Measurements from ENCODE around the gene ZSCAN31. TPM values are rescaled to one million over a fixed set of nuclear protein-coding genes. Genes with fewer than 3 reads are reported as not detected.
A peak's percentile ranks its signal among the peaks of the same experiment; 100 is the strongest.

The ZSCAN31 gene
- total and polyA plus RNA-seq, 9 of the 15 experiments (the other 6 are each of a cell fraction or from before 2014, with no cell fraction given): 3.9 to 12.1 (median 7.0) TPM

DNA sequence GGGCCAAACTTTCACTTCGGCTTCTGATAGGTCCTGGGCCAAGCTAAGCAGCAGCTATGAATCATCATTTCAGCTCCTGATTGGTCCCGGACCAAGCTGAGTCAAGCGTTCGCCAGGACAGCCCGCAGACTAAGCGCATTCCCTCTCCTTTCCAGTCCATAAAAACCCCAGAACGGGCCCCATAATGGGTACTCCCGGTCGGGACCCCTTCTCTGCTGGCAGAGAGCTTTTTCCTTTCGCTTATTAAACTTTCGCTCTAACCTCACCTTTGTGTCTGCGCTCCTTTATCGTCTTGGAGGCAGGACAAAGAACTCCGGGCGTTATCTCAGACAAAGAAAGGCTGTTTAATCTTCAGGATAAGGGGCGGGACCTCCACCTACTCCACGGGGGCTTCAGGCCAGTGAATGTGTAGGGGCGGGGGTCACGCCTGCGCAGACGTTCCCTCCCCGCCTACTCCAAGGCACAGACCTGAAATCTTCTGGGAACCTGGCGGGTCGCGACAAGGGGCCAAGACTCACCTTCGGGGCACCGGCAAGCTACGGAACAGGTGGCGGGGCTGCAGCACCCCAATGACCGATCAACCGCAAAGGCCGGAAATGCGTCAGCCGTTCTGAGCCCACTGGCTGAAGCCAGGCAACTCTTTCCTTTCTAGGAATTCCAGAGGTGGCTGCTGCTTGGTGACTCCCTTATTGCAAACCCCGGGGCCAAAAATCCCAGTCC is at the start of gene ZSCAN31 (continued):
- TF ChIP-seq ARID4B (CRISPR knock-in tag; IDR thresholded peaks at IDR 0.05) (peak; percentile 78; the same call in 1 of the 2 replicates), NRF1 (conservative IDR thresholded peaks at IDR 0.05 in 1 of 2, IDR thresholded peaks at IDR 0.05 in 1 of 2) (peak; percentile 94 to 95), ZBTB7A (IDR thresholded peaks at IDR 0.05; ENCODE audit: borderline replicate concordance, control insufficient read depth, low read depth, low read length) (peak; percentile 94; the same call in 1 of the 2 replicates), ZNF717 (CRISPR knock-in tag; IDR thresholded peaks at IDR 0.05) (peak; percentile 67; the same call in 1 of the 2 replicates), TAF9B (IDR thresholded peaks at IDR 0.05; ENCODE audit: partially characterized antibody) (peak; percentile 82), MITF (IDR thresholded peaks at IDR 0.05) (0 out of 2 replicates have a peak, but pooled peaks have one; percentile 3), CCNT2 (IDR thresholded peaks at IDR 0.05; ENCODE audit: borderline replicate concordance, extremely low read depth, insufficient read length, low read depth, low read length) (peak; percentile 73), ZNF445 (CRISPR knock-in tag; IDR thresholded peaks at IDR 0.05; ENCODE audit: low read depth) (peak; percentile 56; the same call in 1 of the 2 replicates), ASH1L (IDR thresholded peaks at IDR 0.05; ENCODE audit: borderline replicate concordance, low read depth, partially characterized antibody) (peak; percentile 77), ZFP36 (IDR thresholded peaks at IDR 0.05; ENCODE audit: low read depth, low read length, partially characterized antibody) (no peak)
- TF ChIP-seq, protein P1, sequence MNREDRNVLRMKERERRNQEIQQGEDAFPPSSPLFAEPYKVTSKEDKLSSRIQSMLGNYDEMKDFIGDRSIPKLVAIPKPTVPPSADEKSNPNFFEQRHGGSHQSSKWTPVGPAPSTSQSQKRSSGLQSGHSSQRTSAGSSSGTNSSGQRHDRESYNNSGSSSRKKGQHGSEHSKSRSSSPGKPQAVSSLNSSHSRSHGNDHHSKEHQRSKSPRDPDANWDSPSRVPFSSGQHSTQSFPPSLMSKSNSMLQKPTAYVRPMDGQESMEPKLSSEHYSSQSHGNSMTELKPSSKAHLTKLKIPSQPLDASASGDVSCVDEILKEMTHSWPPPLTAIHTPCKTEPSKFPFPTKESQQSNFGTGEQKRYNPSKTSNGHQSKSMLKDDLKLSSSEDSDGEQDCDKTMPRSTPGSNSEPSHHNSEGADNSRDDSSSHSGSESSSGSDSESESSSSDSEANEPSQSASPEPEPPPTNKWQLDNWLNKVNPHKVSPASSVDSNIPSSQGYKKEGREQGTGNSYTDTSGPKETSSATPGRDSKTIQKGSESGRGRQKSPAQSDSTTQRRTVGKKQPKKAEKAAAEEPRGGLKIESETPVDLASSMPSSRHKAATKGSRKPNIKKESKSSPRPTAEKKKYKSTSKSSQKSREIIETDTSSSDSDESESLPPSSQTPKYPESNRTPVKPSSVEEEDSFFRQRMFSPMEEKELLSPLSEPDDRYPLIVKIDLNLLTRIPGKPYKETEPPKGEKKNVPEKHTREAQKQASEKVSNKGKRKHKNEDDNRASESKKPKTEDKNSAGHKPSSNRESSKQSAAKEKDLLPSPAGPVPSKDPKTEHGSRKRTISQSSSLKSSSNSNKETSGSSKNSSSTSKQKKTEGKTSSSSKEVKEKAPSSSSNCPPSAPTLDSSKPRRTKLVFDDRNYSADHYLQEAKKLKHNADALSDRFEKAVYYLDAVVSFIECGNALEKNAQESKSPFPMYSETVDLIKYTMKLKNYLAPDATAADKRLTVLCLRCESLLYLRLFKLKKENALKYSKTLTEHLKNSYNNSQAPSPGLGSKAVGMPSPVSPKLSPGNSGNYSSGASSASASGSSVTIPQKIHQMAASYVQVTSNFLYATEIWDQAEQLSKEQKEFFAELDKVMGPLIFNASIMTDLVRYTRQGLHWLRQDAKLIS (CRISPR knock-in tag; IDR thresholded peaks at IDR 0.05): peak; percentile 100
- TF ChIP-seq, protein P2, sequence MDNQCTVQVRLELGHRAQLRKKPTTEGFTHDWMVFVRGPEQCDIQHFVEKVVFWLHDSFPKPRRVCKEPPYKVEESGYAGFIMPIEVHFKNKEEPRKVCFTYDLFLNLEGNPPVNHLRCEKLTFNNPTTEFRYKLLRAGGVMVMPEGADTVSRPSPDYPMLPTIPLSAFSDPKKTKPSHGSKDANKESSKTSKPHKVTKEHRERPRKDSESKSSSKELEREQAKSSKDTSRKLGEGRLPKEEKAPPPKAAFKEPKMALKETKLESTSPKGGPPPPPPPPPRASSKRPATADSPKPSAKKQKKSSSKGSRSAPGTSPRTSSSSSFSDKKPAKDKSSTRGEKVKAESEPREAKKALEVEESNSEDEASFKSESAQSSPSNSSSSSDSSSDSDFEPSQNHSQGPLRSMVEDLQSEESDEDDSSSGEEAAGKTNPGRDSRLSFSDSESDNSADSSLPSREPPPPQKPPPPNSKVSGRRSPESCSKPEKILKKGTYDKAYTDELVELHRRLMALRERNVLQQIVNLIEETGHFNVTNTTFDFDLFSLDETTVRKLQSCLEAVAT (IDR thresholded peaks at IDR 0.05): peak; percentile 85 to 90; a peak in 2 of 4 replicates

All from K562 (cell line).